ENCODE data around the gene NEAT1.

Gene NEAT1

GRCh38 chr11:65477149-65477965 is 54.8 kb downstream of the NEAT1 start:
- in situ Hi-C loops (cut with MboI; ENCODE audit: low sequenced_read_pairs), result no loop called here

GRCh38 chr11:65478388-65479183 is 56.0 kb downstream of the NEAT1 start:
- in situ Hi-C loops (cut with MboI; ENCODE audit: low sequenced_read_pairs), result no loop called here

- in situ Hi-C loops (cut with MboI; ENCODE audit: low sequenced_read_pairs), result no loop called here
Observed at GRCh38 chr11:65479184-65480145, 56.9 kb downstream of the NEAT1 start.

GRCh38 chr11:65482306-65482850 is 59.8 kb downstream of the NEAT1 start:
- in situ Hi-C loops (cut with MboI; ENCODE audit: low sequenced_read_pairs), result no loop called here

- in situ Hi-C loops (cut with MboI; ENCODE audit: low sequenced_read_pairs), result no loop called here
Observed at GRCh38 chr11:65485920-65486219, 63.3 kb downstream of the NEAT1 start.

- in situ Hi-C loops (cut with MboI; ENCODE audit: low sequenced_read_pairs), result no loop called here
Observed at GRCh38 chr11:65486570-65487466, 64.2 kb downstream of the NEAT1 start.

- in situ Hi-C loops (cut with MboI; ENCODE audit: low sequenced_read_pairs), result no loop called here
Observed at GRCh38 chr11:65487467-65488272, 65.1 kb downstream of the NEAT1 start.

GRCh38 chr11:65488273-65489034 is 65.9 kb downstream of the NEAT1 start:
- in situ Hi-C loops (cut with MboI; ENCODE audit: low sequenced_read_pairs), result no loop called here

- in situ Hi-C loops (cut with MboI; ENCODE audit: low sequenced_read_pairs), result no loop called here
Observed at GRCh38 chr11:65489035-65489705, 66.6 kb downstream of the NEAT1 start.

- in situ Hi-C loops (cut with MboI; ENCODE audit: low sequenced_read_pairs), result no loop called here
Observed at GRCh38 chr11:65489706-65490320, 67.2 kb downstream of the NEAT1 start.

GRCh38 chr11:65491163-65491465 is 68.5 kb downstream of the NEAT1 start:
- in situ Hi-C loops (cut with MboI; ENCODE audit: low sequenced_read_pairs), result no loop called here

GRCh38 chr11:65491614-65492386 is 69.2 kb downstream of the NEAT1 start:
- in situ Hi-C loops (cut with MboI; ENCODE audit: low sequenced_read_pairs), result no loop called here

- in situ Hi-C loops (cut with MboI; ENCODE audit: low sequenced_read_pairs), result no loop called here
Observed at GRCh38 chr11:65492387-65492636, 69.7 kb downstream of the NEAT1 start.

GRCh38 chr11:65492637-65493366 is 70.2 kb downstream of the NEAT1 start:
- in situ Hi-C loops (cut with MboI; ENCODE audit: low sequenced_read_pairs), result no loop called here

GRCh38 chr11:65493367-65494176 is 71.0 kb downstream of the NEAT1 start:
- in situ Hi-C loops (cut with MboI; ENCODE audit: low sequenced_read_pairs), result no loop called here

Measured in HL-60/S4 treated with retinoic acid at 250 ng/mL for 4 days and 3 days (cell line).